Mesenchymal stem cell (in vitro differentiated cells and primary cell): ENCODE measurements around the gene IRS1.

Experiments
- DNase-seq: peaks from one replicate; pipeline ENCODE4 v3.0.0-alpha.2; 2013
- H2AFZ ChIP-seq: one replicate; pipeline ENCODE4 v1.6.1; 2013; ENCODE audit warnings: low read depth, mild to moderate bottlenecking, control low read depth, inconsistent platforms, low read length, moderate library complexity
- H2AK5ac ChIP-seq: 2 replicates; pipeline ENCODE4 v1.6.1; 2013; ENCODE audit warnings: low read length, moderate library complexity, mild to moderate bottlenecking, inconsistent platforms; ENCODE audit not compliant: severe bottlenecking
- H2BK120ac ChIP-seq: one replicate; pipeline ENCODE4 v1.6.1; 2013; ENCODE audit warnings: low read depth, mild to moderate bottlenecking, inconsistent platforms, low read length, moderate library complexity
- H2BK12ac ChIP-seq, 2 experiments: one replicate each; pipeline ENCODE4 v1.6.1; 2013; ENCODE audit warnings: inconsistent platforms in 2 of 2, low read length in 2 of 2, mild to moderate bottlenecking in 2 of 2, moderate library complexity in 2 of 2, control low read depth in 1 of 2
- H2BK15ac ChIP-seq: one replicate; pipeline ENCODE4 v1.6.1; 2013; ENCODE audit warnings: mild to moderate bottlenecking, low read depth, inconsistent platforms; ENCODE audit not compliant: poor library complexity, severe bottlenecking
- H2BK5ac ChIP-seq: 2 replicates; pipeline ENCODE4 v1.6.1; 2013; ENCODE audit warnings: low read depth, mild to moderate bottlenecking, low read length, control low read depth, inconsistent platforms; ENCODE audit not compliant: poor library complexity, severe bottlenecking
- H3K14ac ChIP-seq, 2 experiments: one replicate each; pipeline ENCODE4 v1.6.1; 2013; ENCODE audit warnings: inconsistent platforms in 2 of 2, low read length in 2 of 2, control low read depth in 1 of 2, mild to moderate bottlenecking in 1 of 2, moderate library complexity in 1 of 2
- H3K18ac ChIP-seq, 2 experiments: one replicate each; pipeline ENCODE4 v1.6.1; 2013; ENCODE audit warnings: inconsistent platforms in 2 of 2, low read length in 2 of 2, control low read depth in 1 of 2, low read depth in 1 of 2, mild to moderate bottlenecking in 1 of 2
- H3K23ac ChIP-seq, 2 experiments: one replicate each; pipeline ENCODE4 v1.6.1; 2013; ENCODE audit warnings: inconsistent platforms in 2 of 2, low read length in 2 of 2, mild to moderate bottlenecking in 2 of 2, moderate library complexity in 2 of 2, control low read depth in 1 of 2
- H3K27ac ChIP-seq: 2 replicates; pipeline ENCODE4 v1.5.1; 2013; ENCODE audit warnings: mild to moderate bottlenecking, moderate library complexity, low read length, control low read depth, inconsistent platforms; ENCODE audit not compliant: poor library complexity, severe bottlenecking
- H3K27me3 ChIP-seq, 2 experiments: 2 replicates each; pipeline versions ENCODE4 v1.6.1 to v1.7.0; 2013; ENCODE audit warnings: low read length in 2 of 2, mild to moderate bottlenecking in 2 of 2, moderate library complexity in 2 of 2, control low read depth in 1 of 2, inconsistent platforms in 1 of 2; ENCODE audit not compliant: control insufficient read depth in 1 of 2, insufficient read depth in 1 of 2
- H3K36me3 ChIP-seq, 2 experiments: 2 replicates each; pipeline versions ENCODE4 v1.6.1 to v1.7.0; 2013; ENCODE audit warnings: low read length in 2 of 2, control low read depth in 1 of 2, inconsistent platforms in 1 of 2, low read depth in 1 of 2, mild to moderate bottlenecking in 1 of 2; ENCODE audit not compliant: insufficient read depth in 2 of 2, control insufficient read depth in 1 of 2
- H3K4ac ChIP-seq, 2 experiments: one replicate each; pipeline ENCODE4 v1.6.1; 2013; ENCODE audit warnings: inconsistent platforms in 2 of 2, low read length in 2 of 2, mild to moderate bottlenecking in 2 of 2, moderate library complexity in 2 of 2, control low read depth in 1 of 2, low read depth in 1 of 2
- H3K4me1 ChIP-seq: 2 replicates; pipeline ENCODE4 v1.6.1; 2013; ENCODE audit warnings: low read depth, low read length, control low read depth; ENCODE audit not compliant: control insufficient read depth, insufficient read depth
- H3K4me2 ChIP-seq: 2 replicates; pipeline ENCODE4 v1.6.1; 2013; ENCODE audit warnings: low read length, mild to moderate bottlenecking, inconsistent platforms; ENCODE audit not compliant: poor library complexity, severe bottlenecking
- H3K4me3 ChIP-seq, 2 experiments: 2 replicates each; pipeline versions ENCODE4 v1.5.1 to v1.7.0; 2013; ENCODE audit warnings: low read length in 2 of 2, mild to moderate bottlenecking in 2 of 2, control low read depth in 1 of 2, low read depth in 1 of 2; ENCODE audit not compliant: insufficient read depth in 1 of 2
- H3K79me1 ChIP-seq: replicated peaks from 2 replicates; pipeline ENCODE4 v1.6.1; 2013; ENCODE audit warnings: mild to moderate bottlenecking, control low read depth, low read length, inconsistent platforms; ENCODE audit not compliant: poor library complexity, severe bottlenecking
- H3K9ac ChIP-seq: 2 replicates; pipeline ENCODE4 v1.7.0; 2013; ENCODE audit warnings: mild to moderate bottlenecking, low read length, moderate library complexity
- H3K9me3 ChIP-seq: 2 replicates; pipeline ENCODE4 v1.7.0; 2013; ENCODE audit warnings: mild to moderate bottlenecking, low read length; ENCODE audit not compliant: control insufficient read depth
- H4K8ac ChIP-seq: one replicate; pipeline ENCODE4 v1.6.1; 2013; ENCODE audit warnings: inconsistent platforms, mild to moderate bottlenecking, low read length, moderate library complexity
- H4K91ac ChIP-seq: one replicate; pipeline ENCODE4 v1.6.1; 2013; ENCODE audit warnings: mild to moderate bottlenecking, low read length, inconsistent platforms
- WGBS: methylation state at CpG from one replicate; pipeline ENCODE4 v1.1.7; 2013; ENCODE audit warnings: mixed read lengths; 5-methylcytosine and 5-hydroxymethylcytosine counted together

The IRS1 gene

GRCh38 chr2:226794196-226794661 lies 5.4 kb downstream of the IRS1 start:
- Histone ChIP-seq H3K9me3 (no peaks in the 10 kb centered on the region), H3K27me3 (no peaks in the 10 kb centered on the region), H2BK5ac (no peak overlapping the region), H3K14ac (no peak overlapping the region), H3K4me2 (peak overlapping the region; percentile 67), H2BK12ac (no peak overlapping the region), H2AK5ac (no peak overlapping the region), H3K23ac (no peak overlapping the region), H2BK15ac (no peak overlapping the region), H3K9ac (peak overlapping the region; percentile 95), H3K4me1 (peaks cover 37% of the 10 kb centered on the region), H4K8ac (no peak overlapping the region), H3K79me1 (peaks cover 5% of the 10 kb centered on the region), H3K27ac (peak overlapping the region; percentile 11), H3K4ac (no peak overlapping the region), H4K91ac (no peak overlapping the region), H3K36me3 (peaks cover 30 to 32% of the 10 kb centered on the region in 2 experiments), H3K4me3 (peak overlapping the region in 1 of 2 experiments; percentile 86), H2AFZ (no peak overlapping the region), H2BK120ac (no peak overlapping the region), H3K18ac (peak overlapping the region in 1 of 2 experiments; percentile 9)
- DNase-seq, result peak; percentile 45
- no CpG with 5 or more reads among the region's 4 CpGs for WGBS

- no peak overlapping the region for H3K18ac ChIP-seq
- H2BK12ac ChIP-seq, result no peak overlapping the region
- H2BK120ac ChIP-seq, result no peak overlapping the region
- H2BK5ac ChIP-seq, result no peak overlapping the region
- peak overlapping the region; percentile 11 for H3K27ac ChIP-seq
- H2BK15ac ChIP-seq, result no peak overlapping the region
- H2AFZ ChIP-seq, result no peak overlapping the region
- no peak overlapping the region for H3K4ac ChIP-seq
- DNase-seq, result no peak
- no peaks in the 10 kb centered on the region for H3K9me3 ChIP-seq
- peak overlapping the region; percentile 53 for H3K4me2 ChIP-seq
- H4K8ac ChIP-seq, result no peak overlapping the region
- no peak overlapping the region for H3K23ac ChIP-seq
- H3K4me1 ChIP-seq, result peaks cover 37% of the 10 kb centered on the region
- H3K79me1 ChIP-seq, result peaks cover 5% of the 10 kb centered on the region
- peak overlapping the region; percentile 95 for H3K9ac ChIP-seq
- H3K14ac ChIP-seq, result no peak overlapping the region
- H3K36me3 ChIP-seq, result peaks cover 30 to 32% of the 10 kb centered on the region in 2 experiments
- H3K4me3 ChIP-seq, result peak overlapping the region in 1 of 2 experiments; percentile 86
- H2AK5ac ChIP-seq, result no peak overlapping the region
- no peaks in the 10 kb centered on the region for H3K27me3 ChIP-seq
- WGBS, result 11% methylated on average over 2 of the region's 2 CpGs
- H4K91ac ChIP-seq, result no peak overlapping the region
Observed at GRCh38 chr2:226793646-226794045, 6.0 kb downstream of the IRS1 start.

- Histone ChIP-seq H3K4me3 (peak overlapping the region in 1 of 2 experiments; percentile 86), H3K9ac (peak overlapping the region; percentile 95), H3K36me3 (peaks cover 23 to 28% of the 10 kb centered on the region in 2 experiments), H3K14ac (peak overlapping the region; percentile 53 to 79), H2AFZ (no peak overlapping the region), H2AK5ac (peak overlapping the region; percentile 60), H2BK120ac (peak overlapping the region; percentile 42), H4K8ac (no peak overlapping the region), H3K27ac (peak overlapping the region; percentile 93), H3K23ac (peak overlapping the region in 1 of 2 experiments; percentile 62), H2BK15ac (no peak overlapping the region), H3K9me3 (no peaks in the 10 kb centered on the region), H3K4me1 (peaks cover 27% of the 10 kb centered on the region), H4K91ac (peak overlapping the region; percentile 30), H3K79me1 (peaks cover 5% of the 10 kb centered on the region), H2BK12ac (peak overlapping the region; percentile 7 to 71), H3K4ac (peak overlapping the region; percentile 65 to 79), H3K4me2 (peak overlapping the region; percentile 79), H3K27me3 (no peaks in the 10 kb centered on the region), H2BK5ac (peak overlapping the region; percentile 68), H3K18ac (peak overlapping the region; percentile 60 to 82)
- 11% methylated on average over 5 of the region's 7 CpGs for WGBS
- no peak for DNase-seq
Observed at GRCh38 chr2:226792155-226792881, 7.3 kb downstream of the IRS1 start.

- peak; percentile 85 for DNase-seq
Observed at GRCh38 chr2:226791487-226792081, 8.0 kb downstream of the IRS1 start.

More at GRCh38 chr2:226791487-226792081, 8.0 kb downstream of the IRS1 start:
- Histone ChIP-seq H3K36me3 (peaks cover 15 to 20% of the 10 kb centered on the region in 2 experiments), H2BK15ac (peak overlapping the region; percentile 94), H2BK120ac (no peak overlapping the region), H3K23ac (no peak overlapping the region), H3K9ac (peak overlapping the region; percentile 95), H3K4me1 (peaks cover 20% of the 10 kb centered on the region), H3K9me3 (no peaks in the 10 kb centered on the region), H3K18ac (peak overlapping the region; percentile 82 to 93), H3K27ac (peak overlapping the region; percentile 93), H4K8ac (peak overlapping the region; percentile 57), H3K27me3 (no peaks in the 10 kb centered on the region), H2BK12ac (peak overlapping the region in 1 of 2 experiments; percentile 51), H3K79me1 (peaks cover 5% of the 10 kb centered on the region), H3K4me3 (peak overlapping the region; percentile 60 to 86), H2BK5ac (peak overlapping the region; percentile 91), H2AK5ac (peak overlapping the region; percentile 67), H3K4ac (peak overlapping the region; percentile 28 to 86), H3K14ac (no peak overlapping the region), H2AFZ (no peak overlapping the region), H4K91ac (peak overlapping the region; percentile 83), H3K4me2 (peak overlapping the region; percentile 83)
- under 1% methylated on average over 56 of the region's 56 CpGs for WGBS
